HG03097 (cell line): ENCODE data around the gene UBA52.

Experiments used
- ATAC-seq: cut with Tn5 transposase; IDR thresholded peaks from one replicate; pipeline ENCODE4 v1.9.1; 2021; ENCODE audit not compliant: unreplicated experiment, low FRiP score

The UBA52 gene

DNA sequence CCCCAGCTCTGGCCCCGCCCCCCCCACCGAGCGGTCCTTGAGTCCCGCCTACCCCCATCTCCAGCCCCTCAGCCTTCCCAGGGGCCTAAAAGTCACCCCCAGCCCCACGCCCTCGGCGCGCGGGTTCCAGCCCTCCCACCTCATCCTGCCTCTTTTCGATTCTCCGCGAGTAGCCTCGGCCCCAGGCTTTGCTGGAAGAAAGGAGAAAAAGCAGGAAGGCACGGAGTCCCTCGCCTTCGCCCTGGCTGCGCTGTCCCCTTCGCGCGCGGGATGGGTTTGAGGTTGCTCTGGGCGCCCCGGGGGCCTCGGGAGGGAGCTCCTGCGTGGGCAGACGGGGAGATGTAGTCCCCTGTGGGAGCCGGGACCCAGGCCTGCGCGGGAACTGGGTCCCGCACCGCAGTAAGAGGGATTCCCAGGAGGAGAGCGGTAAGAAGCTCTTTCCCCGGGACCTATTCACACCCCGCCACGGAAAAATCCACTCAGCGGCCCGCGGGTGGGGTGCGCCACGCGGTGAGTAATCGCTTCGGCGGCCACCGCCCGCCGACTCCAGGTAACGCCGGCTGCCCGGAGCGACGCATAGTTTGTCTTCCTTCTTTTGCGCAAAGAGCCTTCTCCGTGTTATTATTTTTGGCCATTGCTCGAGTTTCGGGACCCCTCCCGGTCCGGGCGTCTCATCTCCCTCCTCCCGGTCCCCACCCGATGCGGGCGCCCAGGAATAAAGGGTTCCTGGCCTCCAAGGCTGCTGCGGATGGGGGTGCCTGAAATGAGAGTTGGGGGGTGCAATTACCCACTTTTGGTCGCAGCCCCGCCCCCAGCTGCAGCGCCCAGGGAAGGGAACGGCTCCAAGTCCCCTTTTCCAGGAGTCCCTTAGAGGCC is 35.8 kb downstream of the UBA52 start:
- ATAC-seq = no peak

DNA sequence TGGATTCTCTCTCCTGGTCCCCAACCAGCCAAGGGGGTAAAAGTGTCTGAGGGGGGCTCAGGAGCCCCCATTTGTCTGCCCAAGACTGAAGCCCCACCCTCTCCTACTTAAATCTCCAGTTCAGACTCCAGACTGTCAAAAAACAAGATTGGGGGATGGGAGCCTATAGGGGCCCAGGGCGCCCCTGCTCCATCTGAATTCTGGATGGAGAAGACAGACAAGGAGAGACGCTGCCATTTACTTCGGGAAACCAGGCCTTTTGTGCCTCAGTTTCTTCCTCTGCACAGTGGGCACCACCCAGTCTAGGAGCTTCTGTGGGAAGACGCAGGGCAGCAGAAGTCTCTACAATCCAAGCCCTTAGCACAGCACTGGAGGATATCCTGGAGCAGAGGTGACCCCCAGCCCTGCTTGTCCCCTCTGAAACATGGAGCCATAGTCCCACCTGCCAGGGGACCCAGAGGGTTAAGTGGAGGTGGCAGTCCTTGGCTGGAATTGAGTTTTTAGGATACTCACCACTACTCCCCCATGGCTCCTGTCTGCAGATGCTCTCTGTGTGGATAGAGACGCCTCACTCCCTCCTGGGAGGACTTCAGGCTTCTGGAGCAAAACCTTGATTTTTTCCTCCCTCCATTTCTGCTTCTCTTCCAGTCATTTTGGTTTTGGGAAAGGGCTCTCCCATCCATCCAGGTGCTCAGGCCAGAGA is 36.6 kb downstream of the UBA52 start:
- ATAC-seq = no peak

DNA sequence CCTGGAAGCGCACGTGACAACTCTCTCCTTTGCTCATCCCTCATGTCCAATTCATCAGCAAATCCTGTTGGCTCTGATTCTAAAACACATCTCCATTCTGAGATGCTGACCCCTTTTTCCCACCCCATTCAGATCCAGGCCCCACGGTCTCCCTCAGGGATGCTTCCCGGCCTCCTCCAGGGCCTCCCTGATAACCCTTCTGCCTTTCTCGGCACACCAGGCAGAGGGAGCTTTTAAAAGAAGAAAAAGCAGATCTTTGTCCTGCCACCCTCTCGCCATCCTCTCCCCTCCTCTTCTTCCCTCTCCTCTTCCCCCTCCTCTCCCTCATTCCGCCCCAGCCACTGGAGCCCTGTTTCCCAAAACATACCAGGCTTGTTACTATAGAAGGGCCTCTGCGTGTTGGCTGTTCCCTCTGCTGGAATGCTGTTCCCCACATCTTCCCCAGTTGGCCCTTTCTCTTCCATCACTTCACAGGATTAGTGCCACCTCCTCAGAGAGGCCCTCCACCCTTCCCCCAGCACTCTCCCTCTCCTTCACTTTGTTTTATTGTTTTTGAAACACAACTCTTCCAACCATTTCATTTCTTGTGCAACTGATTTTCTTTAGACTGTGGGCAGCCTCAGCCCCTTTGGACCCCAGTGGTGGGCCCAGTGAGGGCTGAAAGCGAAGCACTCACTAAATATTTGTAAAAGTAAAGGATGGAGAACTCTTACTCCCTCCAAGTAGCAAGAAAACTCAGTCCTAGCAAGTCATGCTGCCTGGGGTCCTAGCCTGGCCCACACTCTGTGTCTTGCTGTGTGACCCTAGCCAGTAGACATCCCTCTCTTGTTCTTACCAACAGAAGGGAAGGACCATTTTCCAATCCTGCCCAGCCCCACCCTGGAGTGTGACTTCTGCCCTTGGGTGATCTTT is 37.4 kb downstream of the UBA52 start:
- ATAC-seq = no peak

DNA sequence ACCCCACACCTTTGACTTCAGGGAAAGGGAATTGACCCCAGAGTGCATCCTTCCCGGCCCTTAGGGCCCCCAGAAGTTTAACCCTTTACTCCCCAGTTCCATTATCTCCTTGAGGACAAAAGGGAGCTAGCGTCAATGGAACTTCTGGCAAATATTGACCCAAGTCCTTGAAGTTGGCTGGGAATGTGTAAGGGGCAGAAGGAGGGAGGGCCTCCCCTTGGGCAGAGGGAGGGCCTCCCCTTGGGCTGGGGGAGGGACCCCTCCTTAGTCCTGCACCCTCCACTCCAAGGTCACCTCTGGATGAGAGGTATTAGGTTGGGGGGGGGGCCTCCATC is 38.0 kb downstream of the UBA52 start:
- no peak for ATAC-seq

DNA sequence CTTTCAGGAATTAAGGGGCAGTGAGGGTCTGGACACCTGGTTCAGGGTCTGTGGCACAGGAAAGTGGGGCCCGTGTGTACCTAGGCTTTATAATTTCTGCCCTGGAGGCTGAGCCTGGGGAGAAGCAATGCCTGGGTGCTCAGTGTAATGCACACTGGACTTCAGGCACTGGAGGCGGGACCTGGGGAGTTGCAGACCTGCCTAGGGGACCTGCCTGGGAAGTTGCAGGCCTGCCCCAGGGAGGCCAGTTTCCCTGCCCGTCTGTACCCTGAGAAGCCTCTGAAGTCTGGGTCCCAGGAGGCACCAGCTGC is 38.5 kb downstream of the UBA52 start:
- ATAC-seq = no peak

DNA sequence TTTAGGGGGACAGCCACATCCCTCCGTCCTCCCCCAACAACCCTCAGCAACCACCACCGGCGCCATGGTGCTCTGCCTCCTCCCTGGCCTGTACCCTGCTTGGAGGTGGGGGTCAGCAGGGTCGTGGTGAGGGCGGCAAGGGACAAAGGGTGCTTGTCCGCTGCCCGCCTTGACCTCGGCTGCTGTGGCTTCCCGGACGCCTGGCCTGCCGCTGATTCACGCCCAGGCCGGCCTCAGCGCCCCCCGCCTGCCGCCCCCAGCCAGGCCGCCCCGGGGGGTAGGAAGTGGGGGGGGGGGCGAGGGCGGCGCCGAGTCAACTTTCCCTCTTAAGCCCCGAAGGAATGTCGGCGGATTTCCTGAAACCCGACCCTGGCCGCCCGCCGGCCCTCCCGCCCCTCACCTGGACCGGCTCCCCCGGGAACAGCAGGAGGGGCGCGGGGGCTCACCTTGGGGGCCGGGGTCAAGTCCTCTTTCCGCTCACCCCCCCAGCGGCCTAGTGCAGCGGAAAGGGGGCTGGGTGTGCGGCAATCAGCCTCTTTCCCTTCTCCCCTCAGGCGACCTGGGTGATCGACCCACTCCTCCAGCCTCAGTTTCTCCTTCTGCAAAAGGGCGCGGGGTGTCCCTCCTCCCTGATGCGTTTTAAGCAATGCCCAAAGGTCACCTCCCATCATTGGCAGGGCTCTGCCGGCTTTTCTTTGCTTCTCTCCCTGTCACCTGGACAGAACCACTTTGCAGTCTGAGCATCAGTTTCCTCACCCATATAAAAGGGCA is 39.1 kb downstream of the UBA52 start:
- ATAC-seq = no peak

DNA sequence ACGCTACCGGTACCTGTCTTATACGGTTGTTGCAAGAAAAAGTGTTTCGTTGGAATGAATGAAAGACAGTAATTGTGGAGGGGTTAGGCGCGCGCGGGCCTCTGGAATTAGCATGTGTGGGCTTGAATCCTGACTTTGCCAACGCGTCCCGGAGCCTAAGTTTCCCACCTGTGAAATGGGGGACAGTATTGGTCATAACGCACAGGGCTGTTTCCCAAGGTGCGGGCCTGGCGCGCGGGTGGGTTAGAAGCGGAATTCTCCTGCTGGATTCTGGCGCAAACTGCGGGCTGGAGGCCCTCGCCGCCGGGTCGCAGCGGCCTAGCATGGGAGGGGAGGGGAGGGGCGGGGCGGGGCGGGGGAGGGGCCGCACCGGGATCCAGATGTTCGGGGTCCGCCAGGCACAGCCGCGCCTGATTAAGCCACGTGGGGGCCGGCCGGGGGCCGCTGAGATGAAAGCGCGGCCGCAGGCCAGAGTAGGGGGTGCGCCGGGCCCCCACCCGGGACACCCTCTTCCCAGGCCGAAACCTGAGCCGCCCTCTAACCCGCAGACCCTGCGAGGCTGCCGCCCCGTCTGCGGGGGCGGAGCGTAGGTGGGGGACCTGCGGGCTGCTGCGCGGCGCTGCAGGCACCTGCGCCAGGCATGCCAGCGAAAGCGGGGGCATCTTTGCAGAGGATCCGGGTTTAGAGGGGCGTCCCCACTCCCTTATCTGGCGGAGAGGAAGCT is 39.8 kb downstream of the UBA52 start:
- ATAC-seq = no peak

DNA sequence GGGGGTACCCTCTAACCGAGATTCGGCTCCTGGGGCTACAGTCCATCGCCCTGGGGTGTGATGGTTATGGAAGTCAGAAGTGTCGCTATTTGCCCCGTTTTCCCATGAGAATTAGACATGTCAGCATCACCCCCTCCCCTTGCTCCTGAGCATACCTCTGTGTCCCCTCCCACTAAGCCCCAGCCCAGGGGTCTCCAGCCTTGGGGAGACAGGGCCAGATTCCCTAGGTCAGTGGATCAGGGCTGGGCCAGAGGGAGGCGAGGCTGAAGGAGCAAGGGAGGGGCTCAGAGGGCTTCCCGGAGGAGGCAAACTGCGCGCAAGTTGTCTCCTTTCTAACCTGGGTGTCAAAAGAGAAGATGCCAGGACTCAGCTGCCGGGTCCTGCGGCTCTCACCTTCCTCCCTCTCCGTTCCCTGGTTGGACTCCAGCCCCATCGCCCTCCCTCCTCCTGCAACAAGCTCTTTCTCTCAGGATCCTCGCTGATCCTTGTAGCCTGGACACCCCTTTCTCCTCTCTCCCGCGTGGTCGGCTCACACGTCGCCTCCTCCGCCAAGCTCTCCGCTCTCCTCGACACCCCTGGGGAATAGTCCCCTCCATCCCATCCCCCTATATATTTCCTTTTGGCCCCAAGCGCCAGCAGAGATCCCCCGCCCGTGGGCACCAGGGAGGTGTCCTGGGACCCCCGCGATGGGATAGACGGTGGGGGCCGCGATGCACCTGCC is 40.6 kb downstream of the UBA52 start:
- no peak for ATAC-seq

DNA sequence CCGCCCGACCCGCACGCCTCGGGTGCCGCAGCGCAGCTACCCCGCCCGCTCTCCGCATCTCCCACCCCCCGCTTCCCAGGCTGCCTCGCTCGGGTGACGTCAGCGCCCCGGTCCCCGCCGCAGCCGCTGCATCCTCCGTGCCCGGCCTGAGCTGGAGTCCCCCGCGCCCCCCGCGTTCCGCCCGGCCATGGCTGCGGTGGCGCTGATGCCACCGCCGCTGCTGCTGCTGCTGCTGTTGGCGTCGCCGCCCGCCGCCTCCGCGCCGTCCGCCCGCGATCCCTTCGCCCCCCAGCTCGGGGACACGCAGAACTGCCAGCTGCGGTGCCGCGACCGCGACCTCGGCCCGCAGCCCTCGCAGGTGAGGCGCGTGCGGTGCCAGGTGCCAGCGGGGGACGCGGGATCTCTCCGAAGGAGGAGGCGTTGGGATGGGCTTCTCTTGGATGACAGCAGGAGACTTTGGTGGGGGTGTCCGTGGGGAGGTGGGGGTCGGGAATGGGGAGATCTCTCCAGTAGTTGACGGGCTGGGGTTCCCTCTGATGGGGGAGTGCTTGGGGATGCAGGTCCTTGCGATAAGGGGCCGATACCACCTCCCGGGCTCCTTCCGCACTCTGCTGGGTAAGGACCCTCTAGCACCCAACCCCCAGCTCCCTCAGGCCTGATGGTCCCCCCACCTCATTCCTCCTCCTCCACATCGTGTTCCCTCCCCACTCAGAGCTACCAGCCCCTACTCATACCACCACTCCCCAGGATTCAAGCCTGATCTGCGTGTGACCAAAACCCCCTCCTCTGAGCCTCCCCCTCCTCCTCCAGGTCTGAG is 41.3 kb downstream of the UBA52 start, which contains the start of gene TMEM59L:
TMEM59L (plus strand) TSS at position 99 of the 817 bp plus-strand sequence; CDS start at position 188, 89 bp downstream.
- ATAC-seq = no peak

DNA sequence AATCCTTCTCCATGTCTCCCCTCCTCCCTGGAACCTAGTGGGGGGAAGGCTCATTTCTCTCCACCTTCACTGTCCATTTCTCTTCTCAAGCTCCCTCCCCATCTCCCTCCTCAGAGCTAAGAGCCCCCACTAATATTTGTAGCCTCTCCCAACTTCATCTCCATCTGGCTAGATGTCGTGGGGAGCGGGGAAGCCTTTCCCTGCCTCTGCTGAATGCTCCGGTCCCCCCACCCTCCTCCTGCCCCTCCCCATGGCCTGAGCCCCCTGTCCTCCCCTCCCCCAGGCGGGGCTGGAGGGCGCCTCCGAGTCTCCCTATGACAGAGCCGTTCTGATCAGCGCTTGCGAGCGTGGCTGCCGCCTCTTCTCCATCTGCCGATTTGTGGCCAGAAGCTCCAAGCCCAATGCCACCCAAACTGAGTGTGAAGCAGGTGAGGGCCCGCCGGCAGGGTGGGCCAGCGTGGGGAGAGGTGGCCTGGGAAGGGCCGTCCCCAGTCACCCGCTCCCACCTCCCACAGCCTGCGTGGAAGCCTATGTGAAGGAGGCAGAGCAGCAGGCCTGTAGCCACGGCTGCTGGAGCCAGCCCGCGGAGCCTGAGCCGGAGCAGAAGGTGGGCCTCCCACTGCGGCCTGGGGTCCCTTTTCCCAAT is 42.1 kb downstream of the UBA52 start:
- no peak for ATAC-seq

DNA sequence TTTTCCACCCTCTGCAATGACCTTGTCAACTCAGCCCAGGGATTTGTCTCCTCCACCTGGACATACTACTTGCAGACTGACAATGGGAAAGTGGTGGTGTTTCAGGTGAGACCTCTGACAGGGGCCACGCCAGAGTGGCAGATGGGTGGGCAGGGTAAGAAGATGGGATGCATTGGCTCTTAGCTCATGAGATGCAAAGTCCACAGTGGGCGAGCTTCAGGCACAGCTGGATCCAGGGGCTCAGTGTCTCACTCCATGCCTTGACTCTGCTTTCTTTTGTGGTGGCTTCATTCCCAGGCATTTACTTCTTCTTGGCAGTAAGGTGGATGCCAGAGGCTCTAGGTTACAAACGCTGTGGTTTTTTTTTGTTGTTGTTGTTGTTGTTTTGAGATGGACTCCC is 44.4 kb downstream of the UBA52 start:
- no peak for ATAC-seq

DNA sequence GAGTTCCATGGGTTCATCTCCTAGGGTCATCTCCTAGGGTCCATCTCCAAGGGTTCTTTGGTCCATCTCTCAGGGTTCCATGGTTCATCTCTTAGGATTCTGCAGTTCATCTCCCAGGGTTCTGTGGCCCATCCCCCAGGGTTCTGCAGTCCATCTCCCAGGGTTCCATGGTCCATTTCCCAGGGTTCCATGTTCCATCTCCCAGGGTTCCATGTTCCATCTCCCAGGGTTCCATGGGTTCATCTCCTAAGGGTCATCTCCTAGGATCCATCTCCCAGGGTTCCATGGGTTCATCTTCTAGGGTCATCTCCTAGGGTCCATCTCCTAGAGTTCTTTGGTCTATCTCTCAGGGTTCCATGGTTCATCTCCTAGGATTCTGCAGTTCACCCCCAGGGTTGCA is 45.9 kb downstream of the UBA52 start:
- ATAC-seq = no peak

DNA sequence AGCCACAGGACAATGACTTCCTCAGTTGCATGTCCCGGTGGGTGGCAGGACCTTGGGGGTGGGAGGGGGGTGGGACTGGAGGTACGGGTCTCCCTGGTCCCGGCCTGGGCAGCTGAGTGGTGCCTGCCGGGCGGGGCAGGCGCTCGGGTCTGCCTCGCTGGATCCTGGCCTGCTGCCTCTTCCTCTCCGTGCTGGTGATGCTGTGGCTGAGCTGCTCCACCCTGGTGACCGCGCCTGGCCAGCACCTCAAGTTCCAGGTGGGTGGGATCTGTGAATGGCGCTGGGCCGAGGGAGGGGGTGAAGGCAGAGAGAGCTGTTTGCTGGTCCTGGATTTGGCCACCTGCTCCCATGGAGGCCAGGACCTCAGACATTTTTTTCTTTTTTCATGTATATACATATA is 46.6 kb downstream of the UBA52 start:
- no peak for ATAC-seq

DNA sequence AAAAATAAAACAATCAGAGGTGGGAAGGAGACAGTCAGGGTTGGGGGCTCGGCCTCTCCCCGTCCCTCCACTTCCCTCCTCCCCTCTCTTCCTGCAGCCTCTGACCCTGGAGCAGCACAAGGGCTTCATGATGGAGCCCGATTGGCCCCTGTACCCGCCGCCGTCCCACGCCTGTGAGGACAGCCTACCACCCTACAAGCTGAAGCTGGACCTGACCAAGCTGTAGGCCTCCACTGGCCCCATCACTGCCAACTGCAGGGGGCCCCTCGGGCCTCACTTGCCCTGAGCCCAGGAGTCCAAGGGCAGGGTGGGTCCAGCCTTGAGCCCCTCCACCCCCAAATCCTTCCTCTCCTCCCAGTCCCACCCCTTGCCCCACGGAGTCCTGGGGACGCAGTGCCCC is 48.7 kb downstream of the UBA52 start:
- ATAC-seq = no peak

DNA sequence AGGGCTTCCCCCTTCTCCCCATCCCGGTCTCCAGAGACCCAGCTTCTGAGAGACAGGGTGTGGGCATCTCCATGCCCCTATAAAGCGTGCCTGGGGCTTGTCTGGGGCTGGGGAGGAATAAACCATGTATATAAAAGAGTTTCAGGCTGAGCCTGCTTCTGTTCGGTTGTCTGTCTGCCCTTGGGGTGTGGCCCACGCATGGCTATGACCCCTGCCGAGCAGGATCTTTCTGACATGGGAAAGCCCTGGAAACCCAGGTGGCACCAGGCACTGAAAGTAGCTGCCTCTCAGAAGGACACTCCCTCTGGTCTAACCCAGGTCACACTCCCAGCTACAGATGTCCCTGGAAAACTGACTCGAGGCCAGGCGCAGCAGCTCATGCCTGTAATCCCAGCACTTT is 49.2 kb downstream of the UBA52 start:
- ATAC-seq = no peak

DNA sequence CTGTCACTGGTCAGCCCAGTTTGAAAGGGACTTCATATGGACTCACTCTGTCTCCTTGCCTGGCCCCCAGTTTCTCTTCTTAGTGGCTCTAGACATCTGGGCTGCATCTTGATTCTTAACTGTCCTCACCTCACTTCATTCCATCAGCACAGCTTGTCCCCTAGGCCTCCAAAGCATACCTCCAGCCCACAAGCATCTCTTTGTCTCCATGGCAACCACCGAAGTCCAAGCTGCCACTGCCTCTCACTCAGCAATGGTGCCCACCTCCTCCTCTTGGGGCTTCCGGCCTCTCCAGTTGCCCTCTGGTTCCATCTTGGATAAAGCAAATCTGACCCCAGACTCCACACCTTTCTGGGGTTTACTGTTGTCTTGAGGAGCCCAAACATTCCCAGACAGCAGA is 55.2 kb downstream of the UBA52 start:
- ATAC-seq = no peak
